GM18511 (cell line): ENCODE measurements around the gene TMPRSS15.

Experiments used
- ATAC-seq: cut with Tn5 transposase; IDR thresholded peaks from one replicate; pipeline ENCODE4 v1.9.1; 2021; ENCODE audit warnings: mild to moderate bottlenecking, moderate library complexity; ENCODE audit not compliant: unreplicated experiment

TMPRSS15 gene

GRCh38 chr21:18248171-18248570 lies 155.4 kb downstream of the TMPRSS15 start:
- ATAC-seq, result no peak

GRCh38 chr21:18245464-18245967 lies 158.1 kb downstream of the TMPRSS15 start:
- ATAC-seq, result no peak

- no peak for ATAC-seq
Observed at GRCh38 chr21:18244671-18245463, 158.7 kb downstream of the TMPRSS15 start, which contains the start of gene CHODL. TSS of gene CHODL (plus strand) at chr21:18244833. CDS start at chr21:18245224, 391 bp downstream.

- no peak for ATAC-seq
Observed at GRCh38 chr21:18235545-18235944, 168.0 kb downstream of the TMPRSS15 start.

GRCh38 chr21:18228060-18228739 lies 175.4 kb downstream of the TMPRSS15 start:
- ATAC-seq, result no peak

- ATAC-seq, result no peak
Observed at GRCh38 chr21:18222346-18222745, 181.2 kb downstream of the TMPRSS15 start.

- ATAC-seq, result no peak
Observed at GRCh38 chr21:18220498-18220897, 183.1 kb downstream of the TMPRSS15 start.
